HG03108 (cell line): ENCODE data around the gene EMC10.

ENCODE experiments used
- ATAC-seq: cut with Tn5 transposase; IDR thresholded peaks from one replicate; pipeline ENCODE4 v1.9.1; 2021; ENCODE audit warnings: moderate library complexity; ENCODE audit not compliant: unreplicated experiment

The EMC10 gene

GRCh38 chr19:50537769-50538230 is 61.5 kb downstream of the EMC10 start:
- ATAC-seq = no peak
